H1 (cell line): ENCODE data around the gene PCNX3. TPM values are rescaled to one million over a fixed set of nuclear protein-coding genes. Genes with fewer than 3 reads are reported as not detected.

ENCODE experiments used
- CTCF ChIA-PET: fragments of 300-600 bp; sonication (Branson Sonifier 250); formaldehyde crosslinking; loops from one replicate; lab custom pipeline; 2021; ENCODE audit not compliant: partially characterized antibody; lab: Charles Lee
- POLR2A ChIA-PET: fragments of 300-600 bp; sonication (Branson Sonifier 250); formaldehyde crosslinking; loops from one replicate; lab custom pipeline; 2021; ENCODE audit warnings: inconsistent platforms; ENCODE audit not compliant: partially characterized antibody; lab: Charles Lee
- DNase-seq, 2 experiments: peaks; one replicate each; pipeline versions ENCODE4 v3.0.0 to v3.0.0-alpha.2; 2010 to 2022; ENCODE audit warnings: low spot score in 2 of 2, low read depth in 1 of 2, mixed read lengths in 1 of 2
- FAIRE-seq: peaks from 2 replicates; lab custom pipeline; 2011; peaks lifted over from hg19 to GRCh38; lab: Jason Lieb, UNC
- H2AFZ ChIP-seq: 2 replicates; pipeline ENCODE4 v1.8.1; 2012; ENCODE audit warnings: low read length, inconsistent platforms
- H2AK5ac ChIP-seq: 2 replicates; pipeline ENCODE4 v1.6.1; 2013; ENCODE audit warnings: low read depth, low read length
- H2BK120ac ChIP-seq: replicated peaks from 2 replicates; pipeline ENCODE3; 2013; ENCODE audit warnings: low read depth, low read length, inconsistent platforms
- H2BK12ac ChIP-seq: 2 replicates; pipeline ENCODE4 v1.6.1; 2013; ENCODE audit warnings: low read depth, low read length
- H2BK15ac ChIP-seq: 2 replicates; pipeline ENCODE4 v1.6.1; 2013; ENCODE audit warnings: low read length
- H2BK20ac ChIP-seq: 2 replicates; pipeline ENCODE4 v1.6.1; 2013; ENCODE audit warnings: low read length
- H2BK5ac ChIP-seq: 2 replicates; pipeline ENCODE4 v1.6.1; 2013; ENCODE audit warnings: low read depth, low read length
- H3K14ac ChIP-seq: 2 replicates; pipeline ENCODE4 v1.6.1; 2013; ENCODE audit warnings: inconsistent platforms; ENCODE audit not compliant: insufficient read length
- H3K18ac ChIP-seq: 2 replicates; pipeline ENCODE4 v1.6.1; 2013; ENCODE audit warnings: low read length; ENCODE audit errors: extremely low read depth
- H3K23ac ChIP-seq: 2 replicates; pipeline ENCODE4 v1.6.1; 2013; ENCODE audit warnings: inconsistent platforms; ENCODE audit not compliant: insufficient read length
- H3K23me2 ChIP-seq: 2 replicates; pipeline ENCODE4 v1.6.1; 2013; ENCODE audit warnings: low read depth, low read length
- H3K27ac ChIP-seq: 2 replicates; pipeline ENCODE4 v1.6.1; 2011; ENCODE audit warnings: low read depth, low read length, inconsistent platforms
- H3K27me3 ChIP-seq, 4 experiments: replicated peaks in 1 of 4; 1 replicate in 1 of 4; 2 replicates in 3 of 4; pipeline versions ENCODE4 v1.6.1 to v1.8.1; 2011 to 2013; ENCODE audit warnings: low read length in 3 of 4, mild to moderate bottlenecking in 3 of 4, inconsistent platforms in 2 of 4, mixed read lengths in 2 of 4, moderate library complexity in 1 of 4; ENCODE audit not compliant: control insufficient read depth in 3 of 4, insufficient read depth in 3 of 4; ENCODE audit errors: extremely low read depth in 1 of 4
- H3K36me3 ChIP-seq, 4 experiments: 2 replicates each; pipeline versions ENCODE4 v1.6.1 to v1.8.1; 2011 to 2013; ENCODE audit warnings: mild to moderate bottlenecking in 4 of 4, low read length in 3 of 4, moderate library complexity in 2 of 4, control low read depth in 1 of 4, inconsistent platforms in 1 of 4; ENCODE audit not compliant: insufficient read depth in 4 of 4, control insufficient read depth in 2 of 4
- H3K4ac ChIP-seq: replicated peaks from 2 replicates; pipeline ENCODE3; 2013; ENCODE audit warnings: low read length, low read depth, mixed read lengths, inconsistent platforms; ENCODE audit not compliant: insufficient read length
- H3K4me1 ChIP-seq, 4 experiments: replicated peaks in 1 of 4; 1 replicate in 1 of 4; 2 replicates in 3 of 4; pipeline versions ENCODE4 v1.6.1 to v1.8.1; 2011 to 2013; ENCODE audit warnings: low read length in 3 of 4, inconsistent platforms in 2 of 4, mixed read lengths in 1 of 4; ENCODE audit not compliant: insufficient read depth in 4 of 4, control insufficient read depth in 3 of 4
- H3K4me2 ChIP-seq, 2 experiments: 2 replicates each; pipeline versions ENCODE4 v1.6.1 to v1.8.1; 2011 to 2013; ENCODE audit warnings: low read depth in 2 of 2, low read length in 2 of 2, control low read depth in 1 of 2, inconsistent platforms in 1 of 2, mild to moderate bottlenecking in 1 of 2; ENCODE audit not compliant: insufficient read depth in 1 of 2
- H3K4me3 ChIP-seq, 4 experiments: fragments of 200-600, 300-600 bp in 1 of 4; sonication (generic), shearing (Covaris generic), sonication (Bioruptor Twin) in 1 of 4; 2 replicates each; pipeline versions ENCODE4 v1.5.1 to v1.8.1; 2011 to 2016; ENCODE audit warnings: low read length in 4 of 4, low read depth in 3 of 4, control low read depth in 2 of 4, inconsistent platforms in 2 of 4, mild to moderate bottlenecking in 2 of 4, mixed read lengths in 1 of 4, moderate library complexity in 1 of 4; ENCODE audit not compliant: insufficient read depth in 2 of 4; ENCODE audit errors: extremely low read depth in 1 of 4
- H3K56ac ChIP-seq: replicated peaks from 2 replicates; pipeline ENCODE3; 2013; ENCODE audit warnings: low read depth, mild to moderate bottlenecking, mixed read lengths, low read length, inconsistent platforms; ENCODE audit not compliant: insufficient read length
- H3K79me1 ChIP-seq: 2 replicates; pipeline ENCODE4 v1.6.1; 2013; ENCODE audit warnings: low read depth, low read length, control low read depth
- H3K79me2 ChIP-seq, 2 experiments: 2 replicates each; pipeline versions ENCODE4 v1.6.1 to v1.8.1; 2012 to 2013; ENCODE audit warnings: low read length in 2 of 2, mild to moderate bottlenecking in 2 of 2, inconsistent platforms in 1 of 2; ENCODE audit not compliant: insufficient read depth in 2 of 2, control insufficient read depth in 1 of 2
- H3K9ac ChIP-seq, 4 experiments: replicated peaks in 1 of 4; 1 replicate in 1 of 4; 2 replicates in 3 of 4; pipeline versions ENCODE4 v1.6.1 to v1.8.1; 2011 to 2013; ENCODE audit warnings: low read depth in 3 of 4, low read length in 3 of 4, control low read depth in 2 of 4, mild to moderate bottlenecking in 2 of 4, moderate library complexity in 2 of 4, inconsistent platforms in 1 of 4; ENCODE audit errors: extremely low read depth in 1 of 4
- H3K9me3 ChIP-seq, 2 experiments: 2 replicates each; pipeline versions ENCODE4 v1.6.1 to v1.8.1; 2012 to 2013; ENCODE audit warnings: mild to moderate bottlenecking in 2 of 2, moderate library complexity in 2 of 2, control low read depth in 1 of 2, inconsistent platforms in 1 of 2, low read depth in 1 of 2, low read length in 1 of 2, mixed read lengths in 1 of 2; ENCODE audit not compliant: insufficient read depth in 2 of 2
- H4K20me1 ChIP-seq, 2 experiments: replicated peaks in 1 of 2; 2 replicates each; pipeline versions ENCODE3 to v1.8.1; 2011 to 2013; ENCODE audit warnings: inconsistent platforms in 2 of 2, low read length in 2 of 2, mild to moderate bottlenecking in 1 of 2; ENCODE audit not compliant: insufficient read depth in 2 of 2, control insufficient read depth in 1 of 2
- H4K5ac ChIP-seq: 2 replicates; pipeline ENCODE4 v1.6.1; 2013; ENCODE audit warnings: low read length, low read depth, mixed read lengths, inconsistent platforms; ENCODE audit not compliant: insufficient read length
- H4K8ac ChIP-seq: 2 replicates; pipeline ENCODE4 v1.8.0; 2013; ENCODE audit warnings: mild to moderate bottlenecking, moderate library complexity, low read length, inconsistent platforms; ENCODE audit not compliant: insufficient read depth; ENCODE audit errors: extremely low read depth
- H4K91ac ChIP-seq: replicated peaks from 2 replicates; pipeline ENCODE3; 2013; ENCODE audit warnings: low read length, mixed read lengths, inconsistent platforms; ENCODE audit not compliant: insufficient read length
- BCL11A ChIP-seq, 2 experiments: IDR thresholded peaks; one replicate each; pipeline ENCODE4 v1.6.1; 2011; ENCODE audit warnings: low read depth in 2 of 2, low read length in 2 of 2, mild to moderate bottlenecking in 2 of 2
- CHD2 ChIP-seq: IDR thresholded peaks from 2 replicates; pipeline ENCODE4 v1.6.1; 2012; ENCODE audit warnings: low read length, improper control_type of control experiment
- EGR1 ChIP-seq: IDR thresholded peaks from 2 replicates; pipeline ENCODE4 v1.6.1; 2011; ENCODE audit warnings: low read depth, low read length, borderline replicate concordance
- EZH2 ChIP-seq: fragments of 200-600 bp; sonication (generic); IDR thresholded peaks from 2 replicates; pipeline ENCODE4 v1.7.1; 2012; ENCODE audit warnings: low read depth, mild to moderate bottlenecking, moderate library complexity, low read length, inconsistent platforms; ENCODE audit not compliant: severe bottlenecking
- KDM1A ChIP-seq: fragments of 200-600, 300-600 bp; sonication (generic); IDR thresholded peaks from 2 replicates; pipeline ENCODE4 v1.7.1; 2016; ENCODE audit warnings: mild to moderate bottlenecking, low read length, borderline replicate concordance
- PHF8 ChIP-seq: fragments of 200-600 bp; sonication (generic); conservative IDR thresholded peaks from 2 replicates; pipeline ENCODE4 v1.7.1; 2012; ENCODE audit warnings: low read depth, mild to moderate bottlenecking, inconsistent platforms, low read length, moderate library complexity
- SP2 ChIP-seq: IDR thresholded peaks from 2 replicates; pipeline ENCODE4 v1.6.1; 2012; ENCODE audit warnings: mild to moderate bottlenecking, low read length, inconsistent platforms
- SUZ12 ChIP-seq: fragments of 200-600 bp; sonication (generic); IDR thresholded peaks from 2 replicates; pipeline ENCODE4 v1.6.1; 2012; ENCODE audit warnings: mild to moderate bottlenecking, inconsistent platforms, low read length, moderate library complexity, mixed read lengths
- TAF1 ChIP-seq: IDR thresholded peaks from 2 replicates; pipeline ENCODE4 v1.6.1; 2011; ENCODE audit warnings: mild to moderate bottlenecking, low read depth, low read length
- TCF12 ChIP-seq: IDR thresholded peaks from 2 replicates; pipeline ENCODE4 v1.6.1; 2011; ENCODE audit warnings: low read depth, mild to moderate bottlenecking, low read length
- WGBS, 2 experiments: shearing (Covaris generic) in 1 of 2; methylation state at CpG; one replicate each; pipeline versions ENCODE4 v1.1.6 to v1.1.7; 2013 to 2015; ENCODE audit warnings: low lambda C conversion rate in 2 of 2, mixed read lengths in 2 of 2, inconsistent platforms in 1 of 2, low coverage in 1 of 2, missing lambda C conversion rate in 1 of 2; ENCODE audit not compliant: insufficient replicate concordance in 2 of 2, insufficient coverage in 1 of 2, insufficient read length in 1 of 2; ENCODE audit errors: extremely low coverage in 1 of 2, missing lambda C conversion rate in 1 of 2; 5-methylcytosine and 5-hydroxymethylcytosine counted together
- polyA plus RNA-seq, 7 experiments: library from polyadenylated mRNA; depleted of rRNA in 3 of 7; stranded (reverse) in 5 of 7; unstranded in 2 of 7; fragments of >200 nt in 5 of 7; fragments of 200-250 nt in 2 of 7; gene quantifications; 1 replicate in 5 of 7; 2 replicates in 1 of 7; 4 replicates in 1 of 7; pipeline versions ENCODE4 v1.2.1 to v1.2.3, GENCODE V29; 2011 to 2013; ENCODE audit warnings: missing spikeins in 2 of 7, mixed read lengths in 2 of 7
- total RNA-seq: library from RNA; stranded (reverse); fragmentation: NEBNext Ultra II Directional; extraction: Animal tissue kit (Norgen Biotek cat#: 25700); gene quantifications from 2 replicates; pipeline ENCODE4 v1.2.1, GENCODE V29; 2021
- TF ChIP-seq, protein P1 (sequence below), 3 experiments: IDR thresholded peaks; 1 replicate in 2 of 3; 2 replicates in 1 of 3; pipeline versions ENCODE4 v1.5.1 to v1.6.1; 2011; ENCODE audit warnings: low read length in 3 of 3, mild to moderate bottlenecking in 3 of 3, inconsistent platforms in 2 of 3, low read depth in 1 of 3, moderate library complexity in 1 of 3; ENCODE audit not compliant: insufficient read depth in 1 of 3; ENCODE audit errors: control extremely low read depth in 1 of 3

The PCNX3 gene
- total and polyA plus RNA-seq, 2 of the 8 experiments (the other 6 are each of a cell fraction or from before 2014, with no cell fraction given) = 27.2 to 38.8 TPM

GRCh38 chr11:65571940-65572339, 43.6 kb upstream of the PCNX3 start:
- Histone ChIP-seq H2BK15ac (no peak overlapping the region), H3K4ac (no peak overlapping the region), H3K4me3 (peak overlapping the region; percentile 31 to 91 (median 38); a peak in 6 of 8 replicates), H3K79me2 (peaks cover 0 to 11% of the 10 kb centered on the region in 2 experiments; a peak in 1 of 4 replicates), H4K20me1 (peaks cover 15 to 23% of the 10 kb centered on the region in 2 experiments), H4K8ac (peak overlapping the region; percentile 8; the same call in 1 of the 2 replicates), H3K4me2 (peak overlapping the region; percentile 72 to 80), H3K27me3 (peaks cover 8 to 27% (median 20%) of the 10 kb centered on the region in 4 experiments), H3K18ac (no peak overlapping the region), H2BK20ac (no peak overlapping the region), H3K9me3 (no peaks in the 10 kb centered on the region), H3K27ac (no peak overlapping the region), H2BK5ac (no peak overlapping the region), H2BK12ac (no peak overlapping the region), H3K9ac (no peak overlapping the region), H3K56ac (no peak overlapping the region), H3K14ac (no peak overlapping the region), H3K79me1 (peaks cover 2% of the 10 kb centered on the region; the same call in 1 of the 2 replicates), H2AK5ac (no peak overlapping the region), H4K91ac (no peak overlapping the region), H3K23me2 (peaks cover 14% of the 10 kb centered on the region; the same call in 1 of the 2 replicates), H3K36me3 (no peaks in the 10 kb centered on the region), H2AFZ (no peak overlapping the region), H3K4me1 (peaks cover 13 to 38% (median 22%) of the 10 kb centered on the region in 4 experiments), H4K5ac (peak overlapping the region; percentile 55), H2BK120ac (no peak overlapping the region), H3K23ac (no peak overlapping the region)
- ChIA-PET CTCF (interaction anchor here (0.8 to 16.3 kb wide), 16 partner anchors 11 to 113 kb away, joined by 3 to 284 read pairs (median 6); partner anchors contain the start of genes KCNK7, LTBP3, SCYL1 and SIPA1), POLR2A (interaction anchor here (1.0 to 3.4 kb wide), 16 partner anchors 8 to 74 kb away, joined by 3 to 25 read pairs (median 5); partner anchors contain the start of genes LTBP3, MALAT1 and MAP3K11)
- FAIRE-seq (no peak), DNase-seq (no peak)
- WGBS, 2 experiments = 12% methylated on average over 5 of the region's 11 CpGs; no CpG with 5 or more reads in 1 of the 2 experiments
- no peak for TF ChIP-seq SP2
- no peak for TF ChIP-seq BCL11A (IDR thresholded peaks at IDR 0.05; ENCODE audit: low read depth in 2 of 2, low read length in 2 of 2)
- TF ChIP-seq, protein P1, sequence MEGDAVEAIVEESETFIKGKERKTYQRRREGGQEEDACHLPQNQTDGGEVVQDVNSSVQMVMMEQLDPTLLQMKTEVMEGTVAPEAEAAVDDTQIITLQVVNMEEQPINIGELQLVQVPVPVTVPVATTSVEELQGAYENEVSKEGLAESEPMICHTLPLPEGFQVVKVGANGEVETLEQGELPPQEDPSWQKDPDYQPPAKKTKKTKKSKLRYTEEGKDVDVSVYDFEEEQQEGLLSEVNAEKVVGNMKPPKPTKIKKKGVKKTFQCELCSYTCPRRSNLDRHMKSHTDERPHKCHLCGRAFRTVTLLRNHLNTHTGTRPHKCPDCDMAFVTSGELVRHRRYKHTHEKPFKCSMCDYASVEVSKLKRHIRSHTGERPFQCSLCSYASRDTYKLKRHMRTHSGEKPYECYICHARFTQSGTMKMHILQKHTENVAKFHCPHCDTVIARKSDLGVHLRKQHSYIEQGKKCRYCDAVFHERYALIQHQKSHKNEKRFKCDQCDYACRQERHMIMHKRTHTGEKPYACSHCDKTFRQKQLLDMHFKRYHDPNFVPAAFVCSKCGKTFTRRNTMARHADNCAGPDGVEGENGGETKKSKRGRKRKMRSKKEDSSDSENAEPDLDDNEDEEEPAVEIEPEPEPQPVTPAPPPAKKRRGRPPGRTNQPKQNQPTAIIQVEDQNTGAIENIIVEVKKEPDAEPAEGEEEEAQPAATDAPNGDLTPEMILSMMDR (IDR thresholded peaks at IDR 0.05; ENCODE audit: control extremely low read depth in 1 of 3, insufficient read depth in 1 of 3, low read depth in 1 of 3, low read length in 3 of 3) = peak in 2 of 3 experiments; percentile 55 to 77; a peak in 2 of 4 replicates
- TF ChIP-seq KDM1A = no peak
- no peak for TF ChIP-seq TCF12
- TF ChIP-seq TAF1 = no peak
- no peak for TF ChIP-seq CHD2
- no peak for TF ChIP-seq PHF8
- TF ChIP-seq SUZ12 = no peak
- no peak for TF ChIP-seq EZH2
- TF ChIP-seq EGR1 = no peak
